ENCODE measurements around the gene OR5H6.

DNA sequence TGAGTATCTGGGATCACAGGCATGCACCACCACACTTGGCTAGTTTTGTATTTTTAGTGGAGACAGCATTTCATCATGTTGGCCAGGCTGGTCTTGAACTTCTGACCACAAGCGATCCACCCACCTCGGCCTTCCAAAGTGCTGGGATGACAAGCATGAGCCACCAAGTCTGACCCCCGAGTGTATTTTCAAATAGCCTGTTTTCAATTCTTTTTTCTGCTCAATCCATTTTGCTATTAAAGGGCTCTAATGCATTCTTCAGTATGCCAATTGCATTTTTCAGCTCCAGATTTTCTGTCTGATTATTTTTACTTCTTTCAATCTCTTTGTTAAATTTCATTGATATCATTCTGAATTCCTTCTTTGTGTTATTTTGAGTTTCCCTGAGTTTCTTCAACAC lies 5.8 kb downstream of the OR5H6 start:
- no peak for TF ChIP-seq CTCF (IDR thresholded peaks at IDR 0.05)
- TF ChIP-seq EZH2 (IDR thresholded peaks at IDR 0.05; ENCODE audit: borderline replicate concordance, insufficient read depth, low read depth, low read length, poor library complexity, severe bottlenecking): no peak

All from B cell (primary cell).